ENCODE data around the gene DIRAS2. TPM values are rescaled to one million over a fixed set of nuclear protein-coding genes. Genes with fewer than 3 reads are reported as not detected.

The DIRAS2 gene
- polyA plus RNA-seq, 2 of the 4 experiments (the other 2 are of a cell fraction), result 0.08 to 0.12 TPM

DNA sequence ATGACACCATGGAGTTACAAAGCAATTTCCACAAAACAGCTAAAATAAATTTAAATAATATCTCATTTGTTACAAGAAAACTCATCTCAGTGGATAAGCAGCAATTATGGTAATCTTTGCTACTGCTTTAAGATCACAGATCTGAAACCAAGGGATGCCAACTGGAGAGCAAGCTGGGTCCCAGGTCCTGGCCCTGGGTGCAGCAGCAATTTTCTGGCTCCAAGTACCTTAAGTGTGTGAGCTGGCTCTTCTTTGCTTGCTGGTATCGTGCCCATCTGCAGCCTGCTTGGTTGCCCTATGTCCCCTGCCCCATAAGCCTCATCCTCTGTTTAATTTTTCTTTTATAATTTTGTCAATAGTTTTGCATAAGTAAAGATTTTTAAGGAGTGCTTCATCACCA is 41.5 kb upstream of the DIRAS2 start:
- TF ChIP-seq ZSCAN20 (CRISPR knock-in tag; IDR thresholded peaks at IDR 0.05) (no peak), EHMT2 (IDR thresholded peaks at IDR 0.05; ENCODE audit: low read depth) (no peak), EHF (CRISPR knock-in tag; IDR thresholded peaks at IDR 0.05) (no peak), BHLHE40 (IDR thresholded peaks at IDR 0.05; ENCODE audit: low read depth, low read length) (no peak), JUN (IDR thresholded peaks at IDR 0.05) (no peak)
- TF ChIP-seq, protein P1, sequence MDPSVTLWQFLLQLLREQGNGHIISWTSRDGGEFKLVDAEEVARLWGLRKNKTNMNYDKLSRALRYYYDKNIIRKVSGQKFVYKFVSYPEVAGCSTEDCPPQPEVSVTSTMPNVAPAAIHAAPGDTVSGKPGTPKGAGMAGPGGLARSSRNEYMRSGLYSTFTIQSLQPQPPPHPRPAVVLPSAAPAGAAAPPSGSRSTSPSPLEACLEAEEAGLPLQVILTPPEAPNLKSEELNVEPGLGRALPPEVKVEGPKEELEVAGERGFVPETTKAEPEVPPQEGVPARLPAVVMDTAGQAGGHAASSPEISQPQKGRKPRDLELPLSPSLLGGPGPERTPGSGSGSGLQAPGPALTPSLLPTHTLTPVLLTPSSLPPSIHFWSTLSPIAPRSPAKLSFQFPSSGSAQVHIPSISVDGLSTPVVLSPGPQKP (IDR thresholded peaks at IDR 0.05; ENCODE audit: low read depth, low read length), result no peak
- WGBS (ENCODE audit: missing lambda C conversion rate), result 5% methylated on average over 1 of the region's 1 CpG
- FAIRE-seq (no peak), DNase-seq (ENCODE audit: low read depth in 1 of 2, low spot score in 1 of 2) (no peak), ATAC-seq (no peak)
- H3K4me3 ChIP-seq, result no peak overlapping the region
- POLR2A ChIA-PET, result no interaction called here
- H3K4me2 ChIP-seq, result no peak overlapping the region
- CTCF ChIA-PET, result interaction anchor here (0.7 kb wide), 1 partner anchor 352 kb away, joined by 3 read pairs; no protein-coding TSS in a partner anchor
- H3K9me3 ChIP-seq, result no peaks in the 10 kb centered on the region
- H3K27ac ChIP-seq, result no peak overlapping the region
- no peaks in the 10 kb centered on the region for H3K4me1 ChIP-seq

DNA sequence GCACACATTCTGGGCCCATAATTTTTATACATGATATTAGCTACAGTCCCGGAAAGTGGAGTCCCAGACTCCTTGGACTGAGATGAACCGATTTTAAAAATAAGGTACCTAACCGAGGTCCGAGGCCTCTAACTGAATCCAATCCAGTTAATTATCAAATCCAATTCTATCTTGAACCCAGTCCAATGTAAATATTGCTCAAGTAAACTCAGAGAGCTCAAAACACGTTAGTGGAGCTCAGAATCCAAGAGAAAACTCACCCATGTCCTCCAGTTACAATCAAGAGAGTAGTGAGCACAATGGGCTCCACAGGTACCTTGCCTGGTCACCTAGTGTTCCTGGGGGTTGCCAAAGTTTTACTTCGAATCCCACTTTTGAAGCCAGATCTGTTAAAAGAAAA is 37.9 kb upstream of the DIRAS2 start:
- Histone ChIP-seq H3K9me3 (no peaks in the 10 kb centered on the region), H3K4me3 (no peak overlapping the region), H3K4me1 (no peaks in the 10 kb centered on the region), H3K27ac (no peak overlapping the region), H3K4me2 (no peak overlapping the region)
- ATAC-seq, result no peak
- WGBS (ENCODE audit: missing lambda C conversion rate), result 18% methylated on average over 6 of the region's 6 CpGs
- ChIA-PET CTCF (no interaction called here), POLR2A (no interaction called here)
- FAIRE-seq, result no peak
- no peak for TF ChIP-seq BHLHE40 (IDR thresholded peaks at IDR 0.05; ENCODE audit: low read depth, low read length)
- TF ChIP-seq ZNF302 (CRISPR knock-in tag; IDR thresholded peaks at IDR 0.05), result no peak
- no peak for DNase-seq (ENCODE audit: low read depth in 1 of 2, low spot score in 1 of 2)

DNA sequence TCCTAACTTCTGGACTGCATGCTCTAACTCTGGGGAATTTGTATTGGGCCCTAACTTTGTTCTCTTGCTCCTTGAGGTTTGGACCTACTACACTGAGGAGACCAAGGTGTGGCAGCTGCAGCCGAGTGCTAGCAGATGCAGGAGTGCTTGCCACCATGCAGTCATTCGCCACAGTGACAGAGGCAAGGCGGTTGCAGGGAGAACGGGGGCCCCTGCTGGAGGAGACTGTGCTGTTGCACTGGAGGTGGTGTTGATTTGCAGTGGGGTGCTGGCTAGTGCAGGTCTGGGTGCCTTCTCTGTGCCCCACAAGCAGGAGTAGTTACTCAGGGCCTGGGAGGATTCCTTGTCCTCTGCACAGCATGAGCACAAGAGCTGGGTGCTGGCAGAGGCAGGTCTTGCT is 22.4 kb upstream of the DIRAS2 start:
- H3K4me3 ChIP-seq, result no peak overlapping the region
- no peak for ATAC-seq
- CTCF ChIA-PET, result interaction anchor here (2.2 kb wide), 1 partner anchor 438 kb away, joined by 7 read pairs; no protein-coding TSS in a partner anchor
- no peaks in the 10 kb centered on the region for H3K4me1 ChIP-seq
- DNase-seq (ENCODE audit: low read depth in 1 of 2, low spot score in 1 of 2), result no peak
- 0% methylated on average over 4 of the region's 4 CpGs for WGBS (ENCODE audit: missing lambda C conversion rate)
- peaks cover 5% of the 10 kb centered on the region; the same call in 1 of the 3 replicates for H3K9me3 ChIP-seq
- no peak for FAIRE-seq
- no peak for TF ChIP-seq ZNF302 (CRISPR knock-in tag; IDR thresholded peaks at IDR 0.05)
- no peak for TF ChIP-seq CBX8 (IDR thresholded peaks at IDR 0.05)
- no peak for TF ChIP-seq CEBPB (IDR thresholded peaks at IDR 0.05)
- TF ChIP-seq RAD21 (conservative IDR thresholded peaks at IDR 0.05 in 1 of 2, IDR thresholded peaks at IDR 0.05 in 1 of 2), result no peak
- TF ChIP-seq KDM5A (IDR thresholded peaks at IDR 0.05), result no peak
- TF ChIP-seq JUN (IDR thresholded peaks at IDR 0.05), result no peak
- TF ChIP-seq HOXB13 (CRISPR knock-in tag; IDR thresholded peaks at IDR 0.05; ENCODE audit: low read depth), result no peak
- TF ChIP-seq EHF (CRISPR knock-in tag; IDR thresholded peaks at IDR 0.05), result no peak
- no peak for TF ChIP-seq KDM1A (IDR thresholded peaks at IDR 0.05; ENCODE audit: low read depth)
- TF ChIP-seq CHD2 (IDR thresholded peaks at IDR 0.05; ENCODE audit: low read length, partially characterized antibody), result no peak
- TF ChIP-seq JUNB (IDR thresholded peaks at IDR 0.05), result no peak
- TF ChIP-seq, protein P2, sequence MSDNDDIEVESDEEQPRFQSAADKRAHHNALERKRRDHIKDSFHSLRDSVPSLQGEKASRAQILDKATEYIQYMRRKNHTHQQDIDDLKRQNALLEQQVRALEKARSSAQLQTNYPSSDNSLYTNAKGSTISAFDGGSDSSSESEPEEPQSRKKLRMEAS (IDR thresholded peaks at IDR 0.05), result no peak
- TF ChIP-seq EP300 (IDR thresholded peaks at IDR 0.05), result no peak
- TF ChIP-seq TFCP2L1 (CRISPR knock-in tag; IDR thresholded peaks at IDR 0.05), result no peak
- TF ChIP-seq NPAS2 (CRISPR knock-in tag; IDR thresholded peaks at IDR 0.05; ENCODE audit: borderline replicate concordance), result no peak
- no peak for TF ChIP-seq TP53 (CRISPR knock-in tag; IDR thresholded peaks at IDR 0.05)
- no peak for TF ChIP-seq BHLHE40 (IDR thresholded peaks at IDR 0.05; ENCODE audit: low read depth, low read length)
- TF ChIP-seq ZFP36 (IDR thresholded peaks at IDR 0.05; ENCODE audit: borderline replicate concordance, partially characterized antibody), result no peak
- POLR2A ChIA-PET, result no interaction called here
- H3K4me2 ChIP-seq, result no peak overlapping the region
- H3K27ac ChIP-seq, result no peak overlapping the region

All from A549 (cell line).